SIG-M5 treated with dmso at 0.1 percent for 504 hours (cell line): ENCODE measurements around the gene FOXI2.

Experiments
- DNase-seq: peaks from one replicate; lab custom pipeline; 2025; ENCODE audit not compliant: unreplicated experiment; lab: John Stamatoyannopoulos, UW

The FOXI2 gene

DNA sequence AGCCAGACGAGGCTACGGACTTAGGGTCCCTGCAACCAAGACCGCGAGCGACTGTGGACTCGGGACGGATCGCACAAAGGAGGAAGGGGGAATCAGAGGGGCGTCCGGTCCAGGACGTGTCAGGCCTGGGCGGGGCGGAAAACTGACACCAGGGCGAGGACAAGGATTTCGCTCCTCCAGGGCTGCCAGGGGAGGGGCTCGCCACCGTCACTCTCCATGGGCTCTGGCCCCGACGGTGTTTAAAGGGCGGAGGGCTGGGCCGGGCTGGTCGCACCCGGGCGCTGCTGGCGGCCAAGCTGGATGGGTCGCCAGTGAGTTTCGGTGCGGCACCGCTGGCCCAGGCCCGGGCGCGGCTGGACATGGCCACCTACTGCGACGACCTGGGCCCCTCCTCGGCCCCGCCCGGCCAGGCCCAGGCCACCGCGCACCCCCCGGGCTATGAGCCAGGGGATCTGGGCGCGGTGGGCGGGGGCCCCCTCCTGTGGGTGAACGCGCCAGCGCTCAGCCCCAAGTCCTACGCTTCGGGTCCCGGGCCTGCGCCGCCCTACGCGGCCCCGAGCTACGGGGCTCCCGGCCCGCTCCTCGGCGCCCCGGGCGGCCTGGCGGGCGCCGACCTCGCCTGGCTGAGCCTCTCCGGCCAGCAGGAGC, at the start of gene FOXI2:
Gene FOXI2, plus strand, starts transcription at position 271 of the 648 bp plus-strand sequence. Its CDS starts 89 bp downstream, at position 360.
- no peak for DNase-seq

DNA sequence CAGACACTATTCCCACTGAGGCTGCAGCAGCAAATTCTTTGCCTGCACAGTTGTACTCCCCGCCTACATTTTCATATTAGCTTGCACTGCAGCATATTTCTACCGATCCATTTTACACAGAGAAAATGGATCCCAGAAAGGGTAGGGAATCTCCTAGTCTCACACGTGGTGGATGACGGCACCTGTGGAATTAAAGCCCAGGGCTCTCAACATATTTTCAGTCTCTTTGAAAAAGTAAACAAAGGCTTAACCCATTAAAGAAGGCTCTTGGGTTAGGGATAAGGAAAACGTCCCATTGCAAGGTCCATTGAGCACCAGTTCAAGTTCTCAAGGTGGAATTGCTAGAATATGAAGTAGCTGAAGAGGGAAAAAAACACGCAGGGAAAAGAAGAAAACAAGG, 49.4 kb upstream of the FOXI2 start:
- no peak for DNase-seq

DNA sequence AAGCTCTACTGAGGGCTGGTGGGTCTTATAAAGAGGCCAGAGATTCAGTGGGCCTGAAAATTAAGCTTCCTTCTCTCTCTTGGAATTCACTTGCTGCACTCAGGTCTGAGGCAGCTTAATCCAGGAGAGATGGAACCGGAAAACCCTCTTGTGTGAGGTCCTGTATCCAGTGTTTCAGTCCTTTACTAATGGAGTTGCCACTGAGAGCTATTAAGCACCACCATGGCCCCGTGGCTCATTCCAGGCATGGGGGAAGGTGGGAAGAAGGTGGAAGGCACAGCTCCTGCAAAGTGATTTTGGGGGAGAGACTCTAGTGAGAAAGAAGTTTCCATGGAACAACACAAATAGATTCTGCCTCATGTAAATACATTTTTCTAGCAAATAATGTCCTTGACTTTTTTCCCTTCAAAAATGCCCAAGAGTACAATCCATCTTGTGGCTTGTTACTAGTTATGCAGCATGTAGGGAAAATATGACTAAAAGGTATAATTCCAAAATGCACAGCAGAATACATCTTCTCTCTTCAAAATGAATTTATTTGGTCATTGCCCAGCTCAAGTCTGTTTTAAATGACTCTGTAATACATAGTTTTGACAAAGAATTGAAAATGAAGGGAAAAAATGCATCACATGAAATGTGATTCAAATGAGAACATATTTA, 46.7 kb upstream of the FOXI2 start:
- no peak for DNase-seq

DNA sequence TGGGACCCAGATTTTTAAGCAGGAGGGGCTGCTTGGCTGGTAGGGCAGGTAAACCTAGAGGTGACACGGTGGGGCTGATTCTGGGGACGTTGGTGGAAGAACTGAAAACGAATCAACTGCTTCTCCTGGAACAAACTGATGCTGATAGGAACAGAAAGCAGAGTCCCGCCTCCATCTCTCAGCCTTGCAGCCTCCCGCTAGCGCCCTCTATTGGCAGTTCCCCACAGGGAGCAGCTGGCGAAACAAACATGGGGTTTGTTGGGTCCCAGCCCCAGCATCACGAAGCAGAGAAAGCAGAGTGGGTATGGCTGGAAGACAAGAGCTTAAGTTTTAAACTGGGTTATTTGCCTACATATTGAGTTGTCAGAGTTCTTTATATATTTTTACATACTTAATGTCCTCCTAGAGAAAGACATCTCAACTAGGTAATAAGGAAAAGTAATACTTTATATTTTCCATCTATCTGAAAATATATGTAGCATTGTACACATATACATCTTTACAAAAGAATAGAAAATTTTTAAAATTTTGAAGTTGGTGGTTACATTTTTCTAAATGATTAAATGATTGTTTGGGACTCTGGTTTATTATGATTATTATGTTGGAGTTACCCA, 42.3 kb upstream of the FOXI2 start:
- peak; percentile 6 for DNase-seq

DNA sequence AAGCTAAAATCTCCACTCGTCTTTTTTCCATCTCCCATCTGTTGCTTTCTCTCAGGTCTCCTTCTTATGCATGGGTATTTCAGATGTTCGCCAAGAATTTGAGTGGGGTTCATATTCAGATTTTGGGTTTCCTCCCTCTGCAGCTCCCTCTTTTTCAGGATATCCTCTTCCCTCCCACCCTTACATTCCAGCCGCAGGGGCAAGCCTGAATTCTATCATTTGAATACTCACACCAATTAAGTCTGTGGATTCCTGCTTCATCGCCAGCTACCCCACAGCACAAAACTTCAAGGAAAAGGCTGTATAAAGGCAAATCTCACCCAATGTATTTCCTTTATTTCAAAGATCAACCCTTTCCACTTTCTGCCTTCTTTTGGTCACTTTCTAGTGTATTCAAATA, 41.6 kb upstream of the FOXI2 start:
- DNase-seq = no peak

DNA sequence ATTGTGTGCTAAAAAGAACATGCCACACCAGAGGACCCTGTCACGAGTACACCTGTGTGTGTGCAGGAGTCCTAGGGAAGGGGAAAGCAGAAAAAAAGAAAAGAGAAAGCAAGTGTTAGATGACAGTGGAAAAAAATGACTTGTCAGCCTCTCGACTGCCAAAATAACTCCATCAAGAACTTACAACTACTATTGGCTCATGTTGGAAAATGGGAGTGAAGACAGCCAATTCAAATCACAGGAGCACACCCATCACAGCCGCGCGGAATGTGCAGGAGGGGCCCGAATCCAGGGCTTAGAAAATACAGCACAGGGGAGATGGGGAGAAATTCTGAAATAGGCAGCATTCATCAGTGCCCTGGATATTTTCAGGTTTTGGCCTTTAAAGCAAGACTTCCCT, 38.1 kb upstream of the FOXI2 start:
- DNase-seq = no peak

DNA sequence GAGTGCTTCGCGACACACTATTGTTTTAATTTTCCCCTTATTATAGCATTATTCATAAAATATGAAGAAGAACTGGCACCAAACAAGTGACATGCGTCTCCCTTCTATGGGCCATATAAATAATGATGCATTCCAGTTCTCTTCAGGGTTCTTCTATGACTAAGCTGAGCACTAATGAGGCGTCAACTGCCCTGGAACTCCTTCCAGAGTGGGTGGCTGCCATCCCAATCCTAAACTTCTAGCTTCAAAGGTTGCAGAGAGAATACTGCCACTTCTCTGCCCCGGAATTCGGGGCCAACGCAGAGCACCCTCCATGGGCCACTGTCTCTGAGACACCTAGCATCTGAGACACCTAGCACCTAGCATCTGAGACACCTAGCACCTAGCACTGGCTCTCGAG, 37.7 kb upstream of the FOXI2 start:
- DNase-seq = no peak

DNA sequence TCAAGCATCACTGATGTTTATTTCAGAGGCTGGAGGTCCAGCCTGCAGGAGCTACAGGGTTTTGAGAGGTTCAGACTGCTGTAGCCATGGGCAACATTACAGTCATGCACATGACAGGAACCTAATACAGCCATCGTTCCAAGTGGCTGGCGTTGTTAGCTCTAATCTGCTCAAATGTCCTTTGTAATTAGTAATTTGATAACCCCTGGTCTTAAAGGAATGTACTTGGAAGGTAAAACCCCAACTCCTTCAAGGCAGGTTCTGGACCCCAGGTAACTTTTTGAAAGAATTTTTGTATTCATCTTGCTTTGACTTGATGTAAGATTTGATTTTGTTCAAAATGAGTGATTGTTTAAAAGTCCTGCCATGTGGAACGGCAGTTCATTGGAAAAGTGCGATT, 34.7 kb upstream of the FOXI2 start:
- DNase-seq = no peak

DNA sequence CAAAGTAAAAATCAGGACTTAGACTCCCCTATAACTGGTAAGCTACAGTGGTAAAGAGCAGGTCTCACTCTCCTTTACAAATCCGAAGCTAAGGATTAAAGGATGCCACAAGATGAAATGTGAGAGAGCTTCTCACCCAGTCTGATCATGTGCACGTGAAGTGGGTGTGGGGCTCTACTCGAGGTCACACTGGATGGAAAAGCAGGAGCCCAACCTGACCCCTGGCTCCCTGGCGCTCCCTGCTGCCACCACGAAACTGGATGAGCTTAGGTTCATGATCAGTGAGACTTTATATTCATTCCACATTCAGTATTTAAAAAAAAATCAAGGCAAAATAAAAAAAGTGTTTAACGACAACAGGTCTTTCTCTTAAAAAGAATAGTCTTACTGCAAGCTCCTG, 21.7 kb upstream of the FOXI2 start:
- no peak for DNase-seq

DNA sequence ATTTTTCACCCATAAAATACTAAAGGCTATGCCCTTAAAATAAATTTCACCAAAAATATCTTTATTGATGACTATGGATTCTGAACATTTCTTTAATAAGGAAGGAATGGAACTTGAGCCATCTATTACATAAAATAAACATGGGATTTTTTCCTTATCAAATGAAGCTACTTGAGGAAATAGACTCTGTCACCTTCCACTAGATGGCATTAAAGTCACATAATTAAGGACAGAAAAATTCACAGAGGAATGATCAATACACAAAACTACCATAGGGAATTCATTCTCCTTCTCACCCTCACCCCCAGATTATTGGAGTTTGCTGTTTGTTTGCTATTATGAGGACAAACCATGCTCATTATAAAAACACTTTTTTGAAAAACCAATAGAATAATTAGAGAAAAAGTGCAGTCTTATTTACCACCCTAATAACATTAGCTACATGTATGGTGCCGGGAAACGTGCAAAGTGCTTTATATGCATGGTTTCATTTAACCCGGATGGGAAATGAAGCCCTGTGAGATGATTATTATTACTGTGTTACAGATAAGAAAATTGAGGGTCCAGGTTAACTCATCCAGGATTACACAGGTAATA, 21.1 kb upstream of the FOXI2 start:
- DNase-seq = peak; percentile 12

DNA sequence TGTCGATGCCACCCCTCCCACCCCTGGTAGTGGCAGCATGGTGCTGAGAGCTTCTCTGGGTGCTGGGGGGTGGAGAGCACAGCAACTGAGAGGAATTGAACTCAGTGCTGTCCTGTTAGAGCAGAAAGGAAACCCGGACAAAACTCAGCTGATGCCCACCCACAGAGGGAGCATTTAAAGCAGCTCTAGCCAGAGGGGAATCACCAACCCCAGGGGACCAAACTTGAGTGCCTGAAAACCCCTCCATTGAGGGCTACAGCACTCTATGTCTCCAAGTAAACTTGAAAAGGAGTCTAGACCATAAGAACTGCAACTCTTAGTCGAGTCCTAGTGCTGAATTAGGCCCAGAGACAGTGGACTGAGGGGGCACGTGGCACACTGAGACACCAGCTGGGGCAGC, 16.8 kb upstream of the FOXI2 start:
- no peak for DNase-seq

DNA sequence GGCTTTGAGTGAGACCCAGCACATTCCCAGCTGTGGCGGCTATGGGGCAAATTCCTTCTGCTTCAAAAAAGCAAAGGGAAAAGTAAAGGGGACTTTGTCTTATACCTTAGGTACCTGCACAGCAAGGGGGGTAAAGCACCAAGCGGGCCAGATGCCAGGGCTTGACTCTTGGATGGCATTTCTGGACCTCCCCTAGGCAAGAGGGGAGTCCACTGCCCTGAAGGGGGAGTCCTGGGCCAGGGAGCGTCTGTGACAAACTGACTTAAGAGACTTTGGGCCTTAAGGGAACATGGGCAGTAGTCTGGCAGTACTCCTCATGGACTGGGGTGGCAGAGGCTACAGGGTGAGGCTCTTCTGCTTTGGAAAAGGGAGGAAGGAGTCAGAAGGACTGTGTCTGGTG, 16.1 kb upstream of the FOXI2 start:
- DNase-seq = no peak

DNA sequence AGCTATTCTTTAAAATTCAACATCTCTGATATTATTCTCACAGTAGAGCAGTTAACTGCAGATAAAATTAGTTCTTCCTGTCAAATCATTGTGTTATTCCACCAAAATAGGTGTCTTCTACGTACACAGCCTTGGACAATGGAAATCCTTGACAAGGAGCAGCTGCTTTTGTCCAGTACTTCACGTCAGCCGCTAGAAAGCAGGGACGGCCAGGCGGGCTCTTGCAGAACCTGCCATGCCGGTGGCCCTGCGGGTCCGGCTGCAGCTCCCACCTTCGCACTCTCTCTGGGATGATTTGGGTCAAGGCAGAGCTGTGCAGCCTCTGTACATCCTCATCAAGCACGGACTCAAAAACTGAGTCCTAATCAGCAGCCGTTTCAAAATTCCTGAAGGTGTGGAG, 2.2 kb upstream of the FOXI2 start:
- no peak for DNase-seq

DNA sequence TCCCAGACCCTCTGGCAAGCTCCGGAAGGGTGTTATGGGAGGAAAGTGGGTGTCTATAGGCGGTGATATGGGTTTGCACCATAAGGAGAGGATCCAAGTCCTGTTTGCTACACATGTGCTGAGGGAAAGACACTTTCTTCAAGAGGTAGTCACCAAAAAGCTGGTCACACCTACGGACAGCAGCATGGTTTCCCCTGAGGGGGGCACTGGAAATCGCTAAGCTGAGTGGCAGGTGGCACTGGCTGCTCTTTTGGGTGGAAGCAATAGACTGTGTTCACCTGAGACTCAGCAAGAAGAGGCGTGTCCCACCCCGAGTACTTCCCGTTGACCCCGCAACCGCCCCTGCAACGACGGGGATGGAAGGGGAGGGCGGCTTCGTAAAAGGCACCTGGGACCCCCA, 1.8 kb upstream of the FOXI2 start:
- DNase-seq = no peak

DNA sequence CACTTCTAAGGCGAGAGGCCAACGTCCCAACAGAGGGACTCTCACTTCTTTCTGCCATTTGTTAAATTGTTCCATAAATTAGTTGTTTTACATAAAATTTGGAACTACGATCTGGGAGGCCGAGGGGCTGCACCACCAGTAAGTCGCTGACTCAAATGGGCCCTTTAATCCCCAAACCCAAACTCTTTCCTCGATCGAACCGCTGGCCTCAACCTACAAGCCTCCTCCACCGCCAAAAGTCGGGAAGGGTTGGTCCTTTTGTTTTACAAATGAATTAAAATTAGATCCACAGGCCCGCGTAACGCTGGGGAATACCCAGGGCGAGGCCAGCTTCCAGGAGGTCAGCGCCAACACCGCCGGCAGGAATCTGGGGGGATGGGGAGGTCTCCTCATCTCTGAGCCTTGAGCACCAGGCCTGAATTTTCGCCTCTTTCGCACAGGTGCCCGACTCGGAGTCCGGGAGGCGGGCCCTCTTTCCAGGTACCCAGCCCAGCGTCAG, 1.2 kb upstream of the FOXI2 start:
- no peak for DNase-seq

DNA sequence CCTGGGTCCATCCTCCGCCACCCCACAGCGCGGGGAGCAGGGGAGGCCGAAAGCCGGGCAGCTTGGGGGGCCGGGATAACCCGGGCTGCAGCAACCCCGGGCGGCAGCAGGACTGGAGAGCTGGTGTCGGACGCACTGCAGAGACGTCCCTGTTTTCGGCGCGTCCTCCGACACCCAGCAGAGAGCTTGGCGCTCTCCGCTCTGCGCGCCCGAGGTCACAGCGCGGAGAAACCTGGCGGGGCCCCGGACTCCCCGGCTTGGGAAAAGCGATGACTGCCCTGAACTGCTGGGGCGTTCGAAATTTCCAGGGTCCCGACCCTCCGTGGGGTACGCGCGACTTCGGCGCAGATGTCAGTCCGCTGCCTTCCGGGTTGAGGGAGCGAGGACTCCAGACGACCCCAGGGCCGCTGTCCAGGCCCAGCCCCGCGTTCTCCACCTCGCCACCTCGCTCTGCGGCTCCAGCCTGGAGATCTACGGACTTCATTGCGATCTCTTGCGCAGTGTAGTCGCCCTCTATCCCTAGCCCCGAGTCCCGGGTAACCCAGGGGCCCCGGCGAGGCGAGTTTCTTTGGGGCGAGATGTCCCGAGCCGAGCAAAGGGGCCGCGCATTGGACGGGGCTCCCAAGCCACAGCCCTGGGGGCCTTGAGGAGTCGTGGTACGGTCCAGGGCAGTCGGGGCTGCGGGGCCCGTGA, 617 bp upstream of the FOXI2 start:
- no peak for DNase-seq

DNA sequence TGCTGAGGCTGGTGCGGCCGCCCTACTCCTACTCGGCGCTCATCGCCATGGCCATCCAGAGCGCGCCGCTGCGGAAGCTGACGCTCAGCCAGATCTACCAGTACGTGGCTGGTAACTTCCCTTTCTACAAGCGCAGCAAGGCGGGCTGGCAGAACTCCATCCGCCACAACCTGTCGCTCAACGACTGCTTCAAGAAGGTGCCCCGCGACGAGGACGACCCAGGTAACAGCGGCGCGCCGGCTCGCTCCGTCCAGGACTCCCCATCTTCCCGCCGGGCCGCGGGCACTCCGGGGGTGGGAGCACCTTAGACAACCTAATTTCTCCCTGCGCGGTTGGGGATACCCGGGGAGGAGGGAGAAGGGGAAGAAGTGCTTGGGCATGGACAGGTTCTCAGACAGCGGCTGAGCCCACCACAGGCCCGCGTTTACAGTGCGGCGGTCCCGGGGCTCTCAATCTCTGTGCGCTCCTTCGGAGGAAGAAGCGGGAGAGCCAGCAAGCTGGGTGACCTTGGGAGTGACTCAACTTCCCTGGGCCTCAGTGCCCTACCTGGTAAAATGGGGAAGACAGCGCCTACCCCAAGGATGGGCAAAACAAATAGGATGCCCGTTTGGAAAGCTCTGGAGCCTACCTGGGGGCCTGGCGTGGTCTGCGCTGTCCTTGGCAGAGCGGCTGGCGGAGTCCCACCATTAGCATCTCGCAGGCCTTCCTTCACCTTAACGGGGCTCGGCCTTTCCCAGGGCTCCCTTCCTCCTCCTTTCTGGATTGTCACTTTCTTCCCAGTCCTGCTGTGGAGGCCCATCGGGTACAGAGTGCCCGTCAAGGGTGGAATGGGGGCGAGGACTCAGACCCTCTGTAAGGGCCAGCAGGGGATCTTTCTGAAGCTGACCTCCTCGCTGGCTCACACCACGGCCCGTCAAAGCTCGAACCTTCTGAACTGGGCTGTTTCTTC, 852 bp downstream of the FOXI2 start:
- DNase-seq = no peak

DNA sequence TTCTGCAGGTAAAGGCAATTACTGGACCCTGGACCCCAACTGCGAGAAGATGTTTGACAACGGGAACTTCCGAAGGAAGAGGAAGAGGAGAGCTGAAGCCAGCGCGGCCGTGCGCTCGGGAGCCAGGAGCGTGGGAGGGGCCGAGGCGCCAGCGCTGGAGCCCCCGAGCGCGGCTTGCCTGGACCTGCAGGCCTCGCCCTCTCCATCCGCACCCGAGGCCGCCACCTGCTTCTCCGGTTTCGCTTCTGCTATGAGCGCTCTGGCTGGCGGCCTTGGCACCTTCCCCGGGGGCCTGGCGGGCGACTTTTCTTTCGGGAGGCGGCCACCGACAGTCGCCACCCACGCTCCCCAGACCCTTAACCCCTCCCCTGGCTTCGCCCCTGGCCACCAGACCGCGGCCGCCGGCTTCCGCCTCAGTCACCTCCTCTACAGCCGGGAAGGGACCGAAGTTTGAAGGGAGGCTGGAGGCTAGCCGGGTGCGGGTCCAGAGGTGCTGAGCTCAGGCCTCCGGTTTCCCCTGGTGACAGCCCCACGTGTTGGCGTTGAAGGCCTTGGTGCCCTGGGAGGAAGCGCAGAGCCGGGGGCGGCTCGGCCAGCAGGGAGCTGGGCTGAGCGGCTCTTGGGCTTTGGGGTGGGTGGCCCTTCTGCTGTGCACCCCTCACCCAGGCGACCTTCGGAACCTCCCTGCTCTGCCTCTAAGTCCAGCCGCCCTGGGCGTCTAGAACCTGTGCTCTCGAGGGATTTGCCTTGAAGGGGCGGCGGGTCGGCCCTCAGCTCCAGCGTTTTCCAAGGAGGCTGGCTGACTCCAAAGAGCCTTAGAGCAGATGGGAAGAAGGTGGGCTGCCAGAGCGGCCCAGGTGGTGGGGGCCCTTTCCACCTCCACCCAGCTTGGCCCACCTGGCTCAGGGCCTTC, 1.8 kb downstream of the FOXI2 start:
- DNase-seq = no peak

DNA sequence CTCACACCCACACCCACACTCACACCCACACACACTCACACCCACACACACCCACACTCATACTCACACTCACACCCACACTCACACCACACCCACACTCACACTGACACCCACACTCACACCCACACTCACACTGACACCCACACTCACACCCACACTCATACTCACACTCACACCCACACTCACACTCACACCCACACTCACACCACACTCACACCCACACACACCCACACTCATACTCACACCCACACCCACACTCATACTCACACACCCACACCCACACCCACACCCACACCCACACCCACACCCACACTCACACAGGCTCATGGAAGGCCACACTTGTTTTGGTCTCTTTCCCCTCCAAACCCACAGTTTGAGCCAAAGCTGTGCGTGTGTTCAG, 2.9 kb downstream of the FOXI2 start:
- DNase-seq = no peak
